ENCODE results near the gene VEGFB. TPM values are rescaled to one million over a fixed set of nuclear protein-coding genes. Genes with fewer than 3 reads are reported as not detected.

Gene VEGFB
- total RNA-seq, 2 donors from 2014 or later: 58.9 to 78.4 TPM

- no peak for TF ChIP-seq CTCF (conservative IDR thresholded peaks at IDR 0.05)
- Mint-ChIP-seq H3K4me3 (no peak overlapping the region), H3K4me1 (peaks cover 29% of the 10 kb centered on the region), H3K27ac (peak overlapping the region; percentile 76), H3K9me3 (no peaks in the 10 kb centered on the region), H3K27me3 (ENCODE audit: insufficient read depth) (no peaks in the 10 kb centered on the region), H3K36me3 (ENCODE audit: low read depth) (peaks cover 6% of the 10 kb centered on the region)
- no peaks in the 10 kb centered on the region for H3K27me3 ChIP-seq (ENCODE audit: control insufficient read depth, insufficient read depth, low read length, poor library complexity, severe bottlenecking)
- 91 to 100% methylated on average over 4 of the region's 4 CpGs for WGBS, 2 experiments (ENCODE audit: insufficient coverage in 1 of 2, insufficient read length in 1 of 2)
- DNase-seq: no peak
- H3K9ac ChIP-seq (ENCODE audit: extremely low read depth, low read length, poor library complexity, severe bottlenecking): no peak overlapping the region
- H3K9me3 ChIP-seq (ENCODE audit: control insufficient read depth, low read length): no peaks in the 10 kb centered on the region
- no peak overlapping the region for H3K4me3 ChIP-seq (ENCODE audit: low read length)
- no peak overlapping the region for H3K27ac ChIP-seq (ENCODE audit: low read depth, low read length)
- peaks cover 15% of the 10 kb centered on the region for H3K4me1 ChIP-seq (ENCODE audit: control insufficient read depth, insufficient read depth, low read length)
- peaks cover 11% of the 10 kb centered on the region for H3K36me3 ChIP-seq (ENCODE audit: control insufficient read depth, insufficient read depth, low read length)
These were observed 14.7 kb downstream of the VEGFB start for GRCh38 chr11:64249038-64249437.

GRCh38 chr11:64249563-64250414 is 15.4 kb downstream of the VEGFB start:
- Mint-ChIP-seq H3K27me3 (ENCODE audit: insufficient read depth) (no peaks in the 10 kb centered on the region), H3K36me3 (ENCODE audit: low read depth) (peaks cover 5% of the 10 kb centered on the region), H3K4me3 (no peak overlapping the region), H3K9me3 (no peaks in the 10 kb centered on the region), H3K27ac (peak overlapping the region; percentile 74), H3K4me1 (peaks cover 29% of the 10 kb centered on the region)
- DNase-seq: peak; percentile 84
- H3K9me3 ChIP-seq (ENCODE audit: control insufficient read depth, low read length): no peaks in the 10 kb centered on the region
- peaks cover 11% of the 10 kb centered on the region for H3K4me1 ChIP-seq (ENCODE audit: control insufficient read depth, insufficient read depth, low read length)
- no peak overlapping the region for H3K9ac ChIP-seq (ENCODE audit: extremely low read depth, low read length, poor library complexity, severe bottlenecking)
- WGBS, 2 experiments (ENCODE audit: insufficient coverage in 1 of 2, insufficient read length in 1 of 2): 83 to 89% methylated on average over 3 to 8 of the region's 8 CpGs
- no peak overlapping the region for H3K4me3 ChIP-seq (ENCODE audit: low read length)
- H3K27ac ChIP-seq (ENCODE audit: low read depth, low read length): no peak overlapping the region
- TF ChIP-seq CTCF (conservative IDR thresholded peaks at IDR 0.05): no peak
- peaks cover 15% of the 10 kb centered on the region for H3K36me3 ChIP-seq (ENCODE audit: control insufficient read depth, insufficient read depth, low read length)
- H3K27me3 ChIP-seq (ENCODE audit: control insufficient read depth, insufficient read depth, low read length, poor library complexity, severe bottlenecking): no peaks in the 10 kb centered on the region

- no peak overlapping the region for H3K27ac ChIP-seq (ENCODE audit: low read depth, low read length)
- peaks cover 8% of the 10 kb centered on the region for H3K36me3 Mint-ChIP-seq (ENCODE audit: low read depth)
- H3K9ac ChIP-seq (ENCODE audit: extremely low read depth, low read length, poor library complexity, severe bottlenecking): no peak overlapping the region
These were observed 16.1 kb downstream of the VEGFB start for GRCh38 chr11:64250415-64251015.

More at GRCh38 chr11:64250415-64251015, 16.1 kb downstream of the VEGFB start:
- Mint-ChIP-seq H3K27me3 (ENCODE audit: insufficient read depth) (no peaks in the 10 kb centered on the region), H3K27ac (no peak overlapping the region), H3K4me3 (peak overlapping the region; percentile 86), H3K4me1 (peaks cover 29% of the 10 kb centered on the region), H3K9me3 (no peaks in the 10 kb centered on the region)
- H3K36me3 ChIP-seq (ENCODE audit: control insufficient read depth, insufficient read depth, low read length): peaks cover 20% of the 10 kb centered on the region
- H3K4me1 ChIP-seq (ENCODE audit: control insufficient read depth, insufficient read depth, low read length): peaks cover 11% of the 10 kb centered on the region
- no peaks in the 10 kb centered on the region for H3K27me3 ChIP-seq (ENCODE audit: control insufficient read depth, insufficient read depth, low read length, poor library complexity, severe bottlenecking)
- no peaks in the 10 kb centered on the region for H3K9me3 ChIP-seq (ENCODE audit: control insufficient read depth, low read length)
- DNase-seq: no peak
- TF ChIP-seq CTCF (conservative IDR thresholded peaks at IDR 0.05): no peak
- H3K4me3 ChIP-seq (ENCODE audit: low read length): peak overlapping the region; percentile 73
- 4 to 18% methylated on average over 3 to 13 of the region's 13 CpGs for WGBS, 2 experiments (ENCODE audit: insufficient coverage in 1 of 2, insufficient read length in 1 of 2)

Data from endodermal cell (in vitro differentiated cells).